Suprapubic skin (tissue), 4 donors: ENCODE measurements around the gene ZBTB16.

Experiments
- CTCF ChIP-seq, 2 donors: fragments of 200-600 bp in 1 of 2; fragments of 450-650 bp in 1 of 2; sonication (generic) in 1 of 2; IDR thresholded peaks; one replicate each; pipeline ENCODE4 v1.5.1; 2016 to 2019; ENCODE audit warnings: antibody characterized with exemption in 2 of 2, mild to moderate bottlenecking in 1 of 2, moderate library complexity in 1 of 2
- EP300 ChIP-seq: sonication (generic); formaldehyde crosslinking; IDR thresholded peaks from one replicate; pipeline ENCODE4 v1.6.1; 2017; ENCODE audit warnings: antibody characterized with exemption
- POLR2A ChIP-seq, 2 donors: fragments of 450-650 bp; IDR thresholded peaks; one replicate each; pipeline ENCODE4 v1.6.1; 2017; ENCODE audit warnings: antibody characterized with exemption in 2 of 2, mild to moderate bottlenecking in 2 of 2, moderate library complexity in 2 of 2
- POLR2AphosphoS5 ChIP-seq, 3 donors: sonication (generic); formaldehyde crosslinking; IDR thresholded peaks; one replicate each; pipeline ENCODE4 v1.6.1; 2017; ENCODE audit warnings: antibody characterized with exemption in 3 of 3

GRCh38 chr11:114178656-114179055, 119.1 kb downstream of the ZBTB16 start:
- TF ChIP-seq CTCF (IDR thresholded peaks at IDR 0.05) (no peak), POLR2A (IDR thresholded peaks at IDR 0.05) (no peak), POLR2AphosphoS5 (IDR thresholded peaks at IDR 0.05) (no peak), EP300 (no peak)
